GM12865 (cell line): ENCODE measurements around the gene FXYD2.

ENCODE experiments used
- DNase-seq: peaks from one replicate; pipeline ENCODE4 v3.0.0; 2010; ENCODE audit warnings: low read depth
- H3K4me3 ChIP-seq: 2 replicates; pipeline ENCODE4 v1.5.1; 2011; ENCODE audit warnings: mild to moderate bottlenecking, low read depth, low read length, control low read depth
- TF ChIP-seq, protein P1 (sequence below): IDR thresholded peaks from 2 replicates; pipeline ENCODE4 v1.5.1; 2011; ENCODE audit warnings: low read length, control low read depth, low read depth, inconsistent platforms; ENCODE audit not compliant: insufficient read depth; ENCODE audit errors: missing control alignments

FXYD2 gene

DNA sequence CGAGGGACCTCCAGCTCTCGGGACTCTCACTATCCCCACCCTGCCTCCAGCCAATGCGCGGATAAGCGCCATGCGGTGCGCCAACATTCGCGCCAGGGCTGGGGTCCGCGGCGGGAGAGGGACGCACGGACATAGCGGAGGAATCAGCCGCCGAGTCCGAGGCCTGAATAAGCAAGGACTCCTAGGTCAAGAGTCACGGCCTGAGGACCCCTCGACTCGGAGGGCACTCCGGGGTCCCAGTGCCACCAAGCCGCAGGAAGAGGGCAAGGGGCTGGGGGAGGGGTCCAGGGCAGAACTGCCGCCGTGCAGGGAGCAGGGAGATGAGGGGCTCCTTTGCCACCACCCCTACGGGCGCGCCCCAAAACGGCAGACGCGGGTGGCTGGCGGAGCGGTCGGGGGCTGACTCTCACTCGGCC lies 28.1 kb downstream of the FXYD2 start:
- TF ChIP-seq, protein P1, sequence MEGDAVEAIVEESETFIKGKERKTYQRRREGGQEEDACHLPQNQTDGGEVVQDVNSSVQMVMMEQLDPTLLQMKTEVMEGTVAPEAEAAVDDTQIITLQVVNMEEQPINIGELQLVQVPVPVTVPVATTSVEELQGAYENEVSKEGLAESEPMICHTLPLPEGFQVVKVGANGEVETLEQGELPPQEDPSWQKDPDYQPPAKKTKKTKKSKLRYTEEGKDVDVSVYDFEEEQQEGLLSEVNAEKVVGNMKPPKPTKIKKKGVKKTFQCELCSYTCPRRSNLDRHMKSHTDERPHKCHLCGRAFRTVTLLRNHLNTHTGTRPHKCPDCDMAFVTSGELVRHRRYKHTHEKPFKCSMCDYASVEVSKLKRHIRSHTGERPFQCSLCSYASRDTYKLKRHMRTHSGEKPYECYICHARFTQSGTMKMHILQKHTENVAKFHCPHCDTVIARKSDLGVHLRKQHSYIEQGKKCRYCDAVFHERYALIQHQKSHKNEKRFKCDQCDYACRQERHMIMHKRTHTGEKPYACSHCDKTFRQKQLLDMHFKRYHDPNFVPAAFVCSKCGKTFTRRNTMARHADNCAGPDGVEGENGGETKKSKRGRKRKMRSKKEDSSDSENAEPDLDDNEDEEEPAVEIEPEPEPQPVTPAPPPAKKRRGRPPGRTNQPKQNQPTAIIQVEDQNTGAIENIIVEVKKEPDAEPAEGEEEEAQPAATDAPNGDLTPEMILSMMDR: no peak
- DNase-seq: no peak
- H3K4me3 ChIP-seq: no peak overlapping the region

GRCh38 chr11:117795638-117796455 lies 28.7 kb downstream of the FXYD2 start:
- TF ChIP-seq, protein P1: no peak
- no peak overlapping the region for H3K4me3 ChIP-seq
- no peak for DNase-seq

DNA sequence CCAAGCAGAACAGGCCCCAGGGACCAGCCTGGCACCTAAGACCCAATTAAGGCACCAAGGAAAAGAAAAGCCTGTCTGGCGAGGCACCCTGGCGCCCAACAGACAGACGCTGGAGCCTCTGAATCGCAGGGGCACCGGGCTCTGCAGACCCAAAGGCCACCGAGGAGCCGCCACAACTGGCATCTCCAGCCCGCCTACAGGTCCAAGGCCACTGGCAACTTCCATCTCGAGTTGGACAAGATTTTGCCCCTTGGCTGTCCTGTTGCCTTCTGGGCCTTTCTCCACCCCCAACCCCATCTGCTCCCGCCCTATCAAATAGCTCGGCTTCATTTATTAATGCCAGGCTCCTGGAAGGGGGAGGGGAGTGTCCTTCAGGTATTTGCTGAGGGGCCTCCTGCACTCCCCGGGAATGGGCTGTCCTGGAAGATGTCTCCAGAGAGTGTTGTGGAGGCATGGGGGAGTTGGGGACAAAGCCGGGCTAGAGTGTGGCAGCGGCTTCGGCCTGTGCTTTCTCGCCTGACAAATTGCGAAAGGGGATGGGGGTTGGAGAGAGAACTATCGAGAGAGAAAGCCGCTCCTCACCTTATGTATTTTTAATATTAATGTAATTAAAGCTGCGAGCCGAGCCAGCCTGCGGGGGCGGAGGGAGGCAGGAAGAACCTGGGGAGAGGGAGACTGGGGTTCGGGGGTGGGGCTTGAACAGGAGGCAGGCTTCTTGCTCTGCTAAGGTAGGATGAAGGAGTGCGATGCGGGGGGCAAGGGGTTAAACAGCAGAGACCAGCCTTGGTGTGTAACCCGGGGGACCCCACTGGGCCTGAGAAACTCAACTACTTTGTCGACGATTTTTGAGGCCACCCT lies 29.5 kb downstream of the FXYD2 start:
- TF ChIP-seq, protein P1: no peak
- no peak for DNase-seq
- H3K4me3 ChIP-seq: no peak overlapping the region

- H3K4me3 ChIP-seq: no peak overlapping the region
- TF ChIP-seq, protein P1: no peak
- DNase-seq: no peak
These were observed 30.4 kb downstream of the FXYD2 start for GRCh38 chr11:117794135-117794534.

DNA sequence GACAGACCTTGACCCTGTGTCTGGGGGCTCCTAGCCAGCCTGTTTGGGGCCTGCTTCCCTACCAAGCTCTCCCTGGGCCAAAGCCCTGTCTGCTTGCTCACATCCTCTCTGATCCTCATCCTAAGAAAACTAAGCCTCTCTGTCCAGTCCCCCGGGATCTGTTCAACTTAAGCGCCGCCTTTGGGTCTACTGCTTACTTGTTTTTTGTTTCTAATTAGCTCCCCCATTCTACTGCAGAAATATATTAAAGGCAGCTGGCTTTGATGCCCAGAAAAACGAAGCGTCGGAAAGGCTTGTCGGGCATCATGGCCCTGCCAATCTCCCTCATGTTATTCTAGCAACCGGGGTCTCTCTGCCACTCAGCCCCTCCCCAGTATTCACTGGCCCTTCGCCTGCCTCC lies 31.0 kb downstream of the FXYD2 start:
- TF ChIP-seq, protein P1: no peak
- no peak for DNase-seq
- H3K4me3 ChIP-seq: no peak overlapping the region

DNA sequence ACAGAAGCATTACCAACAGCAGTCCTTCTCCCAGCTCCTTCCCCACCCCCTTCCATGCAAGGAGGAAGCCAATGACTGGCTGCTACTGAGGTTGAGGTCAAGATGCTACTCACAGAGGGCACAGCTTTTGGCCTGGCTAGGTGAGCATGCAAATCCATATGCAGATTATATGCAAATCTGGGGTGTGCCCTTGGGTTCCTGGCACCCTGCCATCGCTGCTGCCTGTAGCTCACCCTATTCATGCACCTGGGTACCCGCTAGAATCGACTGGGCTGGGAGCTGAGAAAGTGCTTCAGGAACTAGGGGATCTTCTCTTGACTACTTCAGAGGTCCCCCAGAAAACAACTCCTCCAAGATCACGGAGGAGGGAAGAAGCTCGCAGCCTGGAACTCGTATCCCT lies 31.6 kb downstream of the FXYD2 start:
- peak; percentile 12 for DNase-seq
- TF ChIP-seq, protein P1: no peak
- H3K4me3 ChIP-seq: no peak overlapping the region
